HEK293T (cell line): ENCODE measurements around the gene SNHG17.

Experiments
- ARNT ChIP-seq: fragments of 450-650 bp; IDR thresholded peaks from 2 replicates; pipeline ENCODE4 v1.6.1; 2017; ENCODE audit warnings: mild to moderate bottlenecking
- BHLHE40 ChIP-seq: fragments of 450-650 bp; IDR thresholded peaks from 2 replicates; pipeline ENCODE4 v1.6.1; 2016; ENCODE audit warnings: mild to moderate bottlenecking, moderate library complexity, borderline replicate concordance
- FOXA1 ChIP-seq: fragments of 450-650 bp; IDR thresholded peaks from 2 replicates; pipeline ENCODE4 v1.6.1; 2016; ENCODE audit warnings: mild to moderate bottlenecking
- HDGF ChIP-seq: fragments of 450-650 bp; IDR thresholded peaks from 2 replicates; pipeline ENCODE4 v1.6.1; 2017; ENCODE audit warnings: antibody characterized with exemption, borderline replicate concordance
- LEF1 ChIP-seq: fragments of 450-650 bp; IDR thresholded peaks from 2 replicates; pipeline ENCODE4 v1.6.1; 2017; ENCODE audit warnings: mild to moderate bottlenecking, borderline replicate concordance
- NFRKB ChIP-seq: fragments of 450-650 bp; IDR thresholded peaks from 2 replicates; pipeline ENCODE4 v1.6.1; 2016; ENCODE audit warnings: mild to moderate bottlenecking, moderate library complexity
- SP1 ChIP-seq: fragments of 450-650 bp; IDR thresholded peaks from 2 replicates; pipeline ENCODE4 v1.6.1; 2017
- SUZ12 ChIP-seq: fragments of 450-650 bp; IDR thresholded peaks from 2 replicates; pipeline ENCODE4 v1.6.1; 2016; ENCODE audit warnings: mild to moderate bottlenecking
- ZNF384 ChIP-seq: fragments of 450-650 bp; IDR thresholded peaks from 2 replicates; pipeline ENCODE4 v1.6.1; 2016
- TF ChIP-seq, protein P1 (sequence below): fragments of 450-650 bp; IDR thresholded peaks from 2 replicates; pipeline ENCODE4 v1.6.1; 2016

DNA sequence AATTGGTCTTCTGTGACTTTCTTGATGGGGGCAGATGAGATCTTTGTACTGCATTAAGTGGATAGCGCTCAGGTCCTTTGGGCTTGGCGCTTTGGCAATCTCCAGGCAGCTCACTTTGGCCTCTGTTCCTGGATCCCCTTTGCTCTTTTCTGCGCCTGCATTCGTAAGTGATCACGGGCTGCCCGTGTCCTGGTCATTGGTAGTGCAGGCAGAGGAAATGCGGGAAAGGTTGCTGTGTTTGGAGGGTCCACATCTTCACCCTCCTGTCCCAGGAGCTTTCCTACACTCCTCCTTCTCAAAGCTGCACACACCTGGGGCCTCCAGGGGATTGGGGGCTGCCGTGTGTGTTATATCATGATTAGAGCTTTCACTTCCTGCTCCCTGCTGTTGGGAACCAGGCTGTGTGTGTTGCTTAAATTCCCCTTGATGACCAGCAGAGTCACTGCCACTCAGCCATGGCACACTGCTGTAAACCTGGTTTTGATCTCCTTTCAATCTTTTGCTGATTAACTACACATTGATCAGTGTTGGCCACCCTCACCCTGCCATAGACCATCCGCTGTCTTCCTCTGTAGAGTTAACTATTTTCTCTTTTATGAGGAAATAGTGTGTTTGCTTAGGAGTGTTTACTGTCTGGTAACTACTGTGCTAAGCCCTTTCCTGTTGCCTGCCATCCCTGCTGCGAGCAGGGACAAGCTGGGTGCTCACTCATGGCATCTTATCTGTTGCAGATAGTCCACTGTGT is 13.0 kb upstream of the SNHG17 start:
- TF ChIP-seq LEF1 (no peak), SP1 (no peak), BHLHE40 (no peak), ARNT (no peak), SUZ12 (no peak), FOXA1 (no peak), NFRKB (no peak), ZNF384 (no peak), HDGF (no peak)
- TF ChIP-seq, protein P1, sequence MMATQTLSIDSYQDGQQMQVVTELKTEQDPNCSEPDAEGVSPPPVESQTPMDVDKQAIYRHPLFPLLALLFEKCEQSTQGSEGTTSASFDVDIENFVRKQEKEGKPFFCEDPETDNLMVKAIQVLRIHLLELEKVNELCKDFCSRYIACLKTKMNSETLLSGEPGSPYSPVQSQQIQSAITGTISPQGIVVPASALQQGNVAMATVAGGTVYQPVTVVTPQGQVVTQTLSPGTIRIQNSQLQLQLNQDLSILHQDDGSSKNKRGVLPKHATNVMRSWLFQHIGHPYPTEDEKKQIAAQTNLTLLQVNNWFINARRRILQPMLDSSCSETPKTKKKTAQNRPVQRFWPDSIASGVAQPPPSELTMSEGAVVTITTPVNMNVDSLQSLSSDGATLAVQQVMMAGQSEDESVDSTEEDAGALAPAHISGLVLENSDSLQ: no peak
